SH-SY5Y (cell line): ENCODE measurements around the gene SV2B.

Experiments used
- GATA2 ChIP-seq: IDR thresholded peaks from 2 replicates; pipeline ENCODE4 v1.6.1; 2011; ENCODE audit warnings: mild to moderate bottlenecking, low read depth, low read length
- GATA3 ChIP-seq: IDR thresholded peaks from 2 replicates; pipeline ENCODE4 v1.6.1; 2011; ENCODE audit warnings: low read depth, mild to moderate bottlenecking, low read length, moderate library complexity

- TF ChIP-seq GATA2, result no peak
- TF ChIP-seq GATA3, result no peak
These were observed 218.9 kb downstream of the SV2B start for GRCh38 chr15:91318931-91319330.
